GM23248 (cell line): ENCODE data around the gene PLAAT2.
"Not testable (repeated sequence)": the region's sequence is repeated elsewhere in the genome, so short reads cannot be mapped to it uniquely, and the experiment has no call there.

Source experiments
- EZH2 ChIP-seq: fragments of 200-600 bp; sonication (generic); IDR thresholded peaks from 2 replicates; pipeline ENCODE4 v1.6.1; 2018; ENCODE audit warnings: antibody characterized with exemption, mild to moderate bottlenecking; ENCODE audit not compliant: insufficient read depth, poor library complexity, severe bottlenecking
- EZH2phosphoT487 ChIP-seq: fragments of 200-600 bp; sonication (generic); IDR thresholded peaks from 2 replicates; pipeline ENCODE4 v1.6.1; 2018; ENCODE audit warnings: antibody characterized with exemption, moderate library complexity, mild to moderate bottlenecking, low read depth; ENCODE audit not compliant: insufficient read depth

- TF ChIP-seq EZH2, EZH2phosphoT487: not testable (repeated sequence)
Observed at GRCh38 chr11:63542506-63542905, 20.7 kb downstream of the PLAAT2 start.
